Gastroesophageal sphincter (tissue), 4 donors: Measurements from ENCODE around the gene NOL8. TPM values are rescaled to one million over a fixed set of nuclear protein-coding genes. Genes with fewer than 3 reads are reported as not detected.

Source experiments
- ATAC-seq: fragments of 150-250 bp; one replicate; pipeline ENCODE4 v1.9.1; 2016; ENCODE audit warnings: mild to moderate bottlenecking, moderate library complexity
- H3K27ac ChIP-seq, 4 donors: fragments of 200-600 bp; sonication (generic) in 3 of 4; 1 replicate in 3 of 4; 2 replicates in 1 of 4; pipeline ENCODE4 v1.5.1; 2016 to 2019
- H3K27me3 ChIP-seq: fragments of 200-600 bp; sonication (generic); one replicate; pipeline ENCODE4 v1.5.1; 2019
- H3K36me3 ChIP-seq, 2 donors: fragments of 200-600 bp; sonication (generic); one replicate each; pipeline ENCODE4 v1.5.1; 2019; ENCODE audit warnings: control low read depth in 1 of 2
- H3K4me1 ChIP-seq, 3 donors: fragments of 200-600 bp; sonication (generic); 1 replicate in 2 of 3; 2 replicates in 1 of 3; pipeline ENCODE4 v1.5.1; 2016 to 2019; ENCODE audit warnings: control low read depth in 2 of 3
- H3K4me3 ChIP-seq, 2 donors: fragments of 200-600 bp; sonication (generic); one replicate each; pipeline ENCODE4 v1.5.1; 2019; ENCODE audit warnings: mild to moderate bottlenecking in 1 of 2, moderate library complexity in 1 of 2
- H3K9me3 ChIP-seq, 3 donors: fragments of 200-600 bp; sonication (generic); one replicate each; pipeline ENCODE4 v1.5.1; 2017 to 2019; ENCODE audit warnings: control low read depth in 2 of 3
- CTCF ChIP-seq, 4 experiments: fragments of 200-600 bp in 2 of 4; fragments of 450-650 bp in 2 of 4; sonication (generic) in 1 of 4; IDR thresholded peaks; one replicate each; pipeline ENCODE4 v1.5.1; 2017 to 2019; ENCODE audit warnings: antibody characterized with exemption in 4 of 4, mild to moderate bottlenecking in 2 of 4, moderate library complexity in 2 of 4
- EP300 ChIP-seq: sonication (generic); formaldehyde crosslinking; IDR thresholded peaks from one replicate; pipeline ENCODE4 v1.6.1; 2017; ENCODE audit warnings: antibody characterized with exemption, mild to moderate bottlenecking
- POLR2A ChIP-seq, 2 donors: fragments of 450-650 bp; IDR thresholded peaks; one replicate each; pipeline ENCODE4 v1.6.1; 2017; ENCODE audit warnings: antibody characterized with exemption in 2 of 2, mild to moderate bottlenecking in 2 of 2, moderate library complexity in 1 of 2
- POLR2AphosphoS5 ChIP-seq: sonication (generic); formaldehyde crosslinking; IDR thresholded peaks from one replicate; pipeline ENCODE4 v1.6.1; 2017; ENCODE audit warnings: antibody characterized with exemption
- WGBS, 2 donors: methylation state at CpG; one replicate each; pipeline ENCODE4 v1.1.5; 2018; ENCODE audit warnings: low coverage in 1 of 2; 5-methylcytosine and 5-hydroxymethylcytosine counted together
- total RNA-seq, 4 donors: library from RNA; depleted of rRNA; stranded (reverse); fragments of >200 nt; gene quantifications; one replicate each; pipeline ENCODE4 v1.1.0, GENCODE V29; 2016

The NOL8 gene
- total RNA-seq, 4 donors from 2014 or later = 15.6 to 42.2 (median 24.4) TPM

- 66 to 68% methylated on average over 10 to 11 of the region's 11 CpGs for WGBS, 2 donors
These were observed 48.7 kb downstream of the NOL8 start for GRCh38 chr9:92276331-92277032.

GRCh38 chr9:92275541-92275940, 49.6 kb downstream of the NOL8 start:
- Histone ChIP-seq H3K27me3 (no peaks in the 10 kb centered on the region), H3K27ac (no peak overlapping the region), H3K9me3 (no peaks in the 10 kb centered on the region), H3K4me1 (no peaks in the 10 kb centered on the region), H3K4me3 (no peak overlapping the region), H3K36me3 (peaks cover 11 to 100% of the 10 kb centered on the region in 2 donors)
- no peak for TF ChIP-seq EP300
- TF ChIP-seq POLR2AphosphoS5 = no peak
- no peak for TF ChIP-seq POLR2A (IDR thresholded peaks at IDR 0.05)
- no peak for TF ChIP-seq CTCF (IDR thresholded peaks at IDR 0.05)
- ATAC-seq = no peak
- 91% methylated on average over 4 to 6 of the region's 6 CpGs for WGBS, 2 donors

More at GRCh38 chr9:92276331-92277032, 48.7 kb downstream of the NOL8 start:
- Histone ChIP-seq H3K27me3 (no peaks in the 10 kb centered on the region), H3K27ac (no peak overlapping the region), H3K4me3 (no peak overlapping the region), H3K36me3 (peaks cover 11 to 100% of the 10 kb centered on the region in 2 donors), H3K9me3 (no peaks in the 10 kb centered on the region), H3K4me1 (no peaks in the 10 kb centered on the region)
- TF ChIP-seq POLR2A (IDR thresholded peaks at IDR 0.05) (no peak), POLR2AphosphoS5 (no peak), EP300 (no peak)
- no peak for ATAC-seq

GRCh38 chr9:92270511-92270910, 54.6 kb downstream of the NOL8 start:
- no peaks in the 10 kb centered on the region for H3K27me3 ChIP-seq
- no peaks in the 10 kb centered on the region for H3K4me1 ChIP-seq
- H3K4me3 ChIP-seq = no peak overlapping the region
- H3K27ac ChIP-seq = no peak overlapping the region
- no peaks in the 10 kb centered on the region for H3K9me3 ChIP-seq
- H3K36me3 ChIP-seq = peaks cover 4 to 100% of the 10 kb centered on the region in 2 donors
- WGBS, 2 donors = 94 to 100% methylated on average over 1 to 3 of the region's 5 CpGs
- ATAC-seq = no peak
- TF ChIP-seq POLR2A (IDR thresholded peaks at IDR 0.05) = no peak
- no peak for TF ChIP-seq EP300
- no peak for TF ChIP-seq CTCF (IDR thresholded peaks at IDR 0.05)
- TF ChIP-seq POLR2AphosphoS5 = no peak

GRCh38 chr9:92266486-92266885, 58.7 kb downstream of the NOL8 start:
- Histone ChIP-seq H3K4me1 (no peaks in the 10 kb centered on the region), H3K36me3 (peaks cover 4 to 100% of the 10 kb centered on the region in 2 donors), H3K27ac (no peak overlapping the region), H3K9me3 (no peaks in the 10 kb centered on the region), H3K4me3 (no peak overlapping the region), H3K27me3 (no peaks in the 10 kb centered on the region)
- 36 to 94% methylated on average over 2 of the region's 4 CpGs for WGBS, 2 donors
- TF ChIP-seq POLR2A (IDR thresholded peaks at IDR 0.05) = no peak
- no peak for TF ChIP-seq CTCF (IDR thresholded peaks at IDR 0.05)
- no peak for TF ChIP-seq POLR2AphosphoS5
- TF ChIP-seq EP300 = no peak
- ATAC-seq = no peak

- ATAC-seq = no peak
- Histone ChIP-seq H3K9me3 (no peaks in the 10 kb centered on the region), H3K4me3 (no peak overlapping the region), H3K36me3 (peaks cover 4 to 100% of the 10 kb centered on the region in 2 donors), H3K4me1 (no peaks in the 10 kb centered on the region), H3K27ac (no peak overlapping the region), H3K27me3 (no peaks in the 10 kb centered on the region)
- 81 to 97% methylated on average over 3 of the region's 3 CpGs for WGBS, 2 donors
- TF ChIP-seq CTCF (IDR thresholded peaks at IDR 0.05) = no peak
- TF ChIP-seq POLR2A (IDR thresholded peaks at IDR 0.05) = no peak
- TF ChIP-seq POLR2AphosphoS5 = no peak
- no peak for TF ChIP-seq EP300
These were observed 60.0 kb downstream of the NOL8 start for GRCh38 chr9:92265154-92265553.
